ENCODE measurements around the gene OR7A10.

The OR7A10 gene

DNA sequence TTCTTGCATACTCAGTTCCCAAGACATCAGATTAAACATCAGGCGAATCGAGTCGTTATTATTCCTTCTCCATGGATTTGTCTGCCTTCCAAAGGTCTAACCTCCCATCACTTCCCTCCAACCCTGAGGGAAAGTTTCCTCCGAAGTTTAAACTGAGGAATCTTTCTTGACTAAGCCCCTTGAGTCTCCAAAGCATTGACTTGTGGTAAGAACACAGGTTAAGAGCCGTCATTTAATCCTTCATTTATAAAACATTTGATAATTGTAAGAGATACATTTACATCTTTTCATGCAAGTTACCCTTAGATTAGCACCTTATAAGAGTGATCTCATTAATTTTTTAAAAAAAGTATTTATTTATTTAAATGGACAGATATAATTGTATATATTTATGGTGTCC, at the start of gene OR7A10:
OR7A10 (minus strand) TSS at position 101 of the 400 bp plus-strand sequence. CDS start 7,045 bp downstream, outside the sequence.
- DNase-seq (ENCODE audit: low read depth in 1 of 2, low spot score in 1 of 2): no peak

DNA sequence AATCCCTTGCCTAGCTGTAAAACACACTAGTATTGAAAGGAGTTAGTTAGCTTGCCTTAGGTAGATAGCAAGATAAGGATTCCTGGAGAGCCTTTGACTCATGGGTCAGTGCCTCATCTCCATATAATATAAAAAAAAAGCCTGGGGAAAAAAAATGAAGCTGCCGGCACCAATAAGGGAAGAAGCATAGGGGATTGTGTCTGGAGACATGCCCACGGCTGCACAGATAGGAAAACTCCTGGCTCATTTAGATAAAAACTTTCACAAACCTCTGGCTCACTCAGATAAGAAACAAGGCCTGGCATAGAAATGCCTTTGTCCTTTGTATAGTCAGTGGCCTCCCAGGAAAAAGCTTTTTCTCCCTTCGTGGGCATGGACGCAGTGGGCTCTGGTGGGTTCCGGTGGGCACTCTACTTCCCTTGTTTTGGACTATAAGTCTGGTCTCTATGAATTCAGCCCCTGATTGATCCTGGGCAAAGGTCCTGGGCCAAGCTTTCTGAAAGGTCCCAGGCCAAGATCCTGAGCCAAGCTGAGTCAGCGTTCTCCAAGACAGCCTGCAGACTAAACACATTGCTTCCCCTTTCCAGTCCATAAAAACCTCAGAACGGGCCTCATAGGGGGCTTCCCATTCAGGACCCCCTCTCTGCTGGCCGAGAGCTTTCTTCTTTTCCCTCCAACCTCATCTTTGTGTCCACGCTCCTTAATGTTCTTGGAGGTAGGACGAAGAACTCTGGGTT, 42.1 kb upstream of the OR7A10 start:
- DNase-seq (ENCODE audit: low read depth in 1 of 2, low spot score in 1 of 2): no peak

DNA sequence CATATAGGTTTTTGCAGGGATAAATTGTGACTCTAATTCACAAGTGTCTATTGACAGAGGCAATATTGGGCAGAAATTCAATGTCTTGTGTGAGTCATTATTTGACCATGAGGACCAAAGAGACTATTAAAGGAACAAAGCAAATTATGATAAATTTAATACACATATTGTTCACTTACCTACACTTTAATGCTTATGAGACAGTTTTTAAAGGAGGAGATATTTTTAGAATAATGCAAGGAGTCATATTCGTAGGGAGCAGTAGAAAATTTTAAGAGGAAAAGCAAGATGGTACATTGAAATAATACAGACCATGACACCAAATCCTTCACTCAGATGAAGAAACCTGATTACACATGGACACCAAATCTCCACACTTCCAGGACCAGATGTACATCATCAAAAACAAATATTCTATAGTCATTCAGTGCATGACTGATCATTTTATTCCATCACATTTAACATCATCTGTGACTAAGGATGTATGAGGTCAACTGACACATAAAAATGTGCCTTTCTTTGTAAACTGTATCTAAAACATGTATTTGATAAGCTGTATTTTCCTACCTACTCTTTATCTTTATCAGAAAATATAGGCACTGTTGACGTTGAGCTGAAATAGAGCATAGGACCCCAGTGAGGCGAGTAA, 41.4 kb upstream of the OR7A10 start:
- DNase-seq (ENCODE audit: low read depth in 1 of 2, low spot score in 1 of 2): no peak

GRCh38 chr19:14886032-14886431, 37.3 kb upstream of the OR7A10 start, which contains the start of gene OR7A17:
Gene OR7A17, minus strand, starts transcription at chr19:14886132. Its CDS starts 4,777 bp downstream, at chr19:14881355.
- DNase-seq (ENCODE audit: low read depth in 1 of 2, low spot score in 1 of 2): no peak

- no peak for DNase-seq (ENCODE audit: low read depth in 1 of 2, low spot score in 1 of 2)
Measured at GRCh38 chr19:14871619-14872230, 23.0 kb upstream of the OR7A10 start.

GRCh38 chr19:14868497-14868896, 19.8 kb upstream of the OR7A10 start:
- no peak for DNase-seq (ENCODE audit: low read depth in 1 of 2, low spot score in 1 of 2)

GRCh38 chr19:14843578-14843977, 5.1 kb downstream of the OR7A10 start:
- DNase-seq (ENCODE audit: low read depth in 1 of 2, low spot score in 1 of 2): no peak

- no peak for DNase-seq (ENCODE audit: low read depth in 1 of 2, low spot score in 1 of 2)
Measured at GRCh38 chr19:14843169-14843568, 5.6 kb downstream of the OR7A10 start.

DNA sequence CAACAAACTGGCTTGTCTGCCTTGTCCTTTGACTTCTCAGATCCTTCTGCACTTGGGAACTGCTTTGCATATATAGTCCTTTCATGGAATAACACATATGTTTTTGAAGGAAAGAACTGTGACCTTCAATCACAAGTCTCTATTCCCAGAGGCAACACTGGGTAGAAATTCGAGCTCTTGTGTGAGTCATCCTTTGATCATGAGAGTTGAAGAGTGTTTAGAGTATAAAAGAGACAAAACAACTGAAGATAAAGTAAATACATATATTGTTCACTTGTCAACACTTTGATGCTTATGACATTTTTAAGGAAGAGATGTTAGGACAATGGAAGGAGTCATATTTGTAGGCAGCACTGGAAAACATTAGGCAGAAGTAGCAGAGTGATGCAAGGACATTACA, 8.5 kb downstream of the OR7A10 start:
- DNase-seq (ENCODE audit: low read depth in 1 of 2, low spot score in 1 of 2): no peak

DNA sequence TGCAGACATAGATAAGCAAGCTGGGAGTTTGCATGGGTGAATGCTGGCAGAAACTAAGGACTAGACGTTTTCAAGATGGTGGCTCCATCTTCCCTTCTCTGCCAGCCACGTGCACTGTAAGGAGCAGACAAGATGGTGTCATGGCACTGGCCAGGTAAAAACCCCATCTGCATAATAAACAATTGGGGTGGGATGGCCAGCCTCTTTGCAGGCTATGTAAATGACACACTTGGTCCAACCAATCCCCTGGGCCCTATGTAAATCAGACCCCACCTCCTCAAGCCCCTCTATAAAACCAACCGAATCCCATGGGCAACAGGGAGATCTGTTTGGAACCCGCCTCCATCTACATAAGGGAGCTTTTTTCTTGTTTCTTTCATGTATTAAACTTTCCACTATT, 11.3 kb downstream of the OR7A10 start:
- no peak for DNase-seq (ENCODE audit: low read depth in 1 of 2, low spot score in 1 of 2)

DNA sequence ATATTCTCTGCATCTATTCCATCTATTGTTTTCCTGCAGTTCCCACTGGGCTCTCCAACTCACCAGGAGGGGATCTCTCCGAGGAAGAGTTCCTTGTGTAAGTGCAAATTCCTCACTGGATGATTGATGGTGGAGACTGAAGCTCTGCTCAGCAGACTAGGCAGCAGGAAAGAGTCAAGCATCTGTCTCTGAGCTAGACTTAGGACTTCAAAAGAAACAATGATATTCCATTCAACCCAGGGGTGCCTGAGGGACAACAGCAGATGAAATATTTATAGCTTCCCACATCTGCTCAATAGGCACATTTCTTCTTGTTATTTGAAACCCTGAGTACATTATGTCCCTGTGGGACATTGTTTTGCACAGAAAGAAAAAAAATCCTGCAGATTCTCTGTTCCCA, 13.7 kb downstream of the OR7A10 start, which contains the start of the genes OR7A5 and OR7C1:
OR7A5 (minus strand) TSS at position 175 of the 400 bp plus-strand sequence. CDS start 6,944 bp downstream, outside the sequence.
OR7C1 (minus strand) TSS at position 175 of the 400 bp plus-strand sequence. CDS start 35,049 bp downstream, outside the sequence.
- no peak for DNase-seq (ENCODE audit: low read depth in 1 of 2, low spot score in 1 of 2)

- DNase-seq (ENCODE audit: low read depth in 1 of 2, low spot score in 1 of 2): no peak
Measured at GRCh38 chr19:14830702-14831101, 18.0 kb downstream of the OR7A10 start.

GRCh38 chr19:14826006-14826405, 22.7 kb downstream of the OR7A10 start:
- DNase-seq (ENCODE audit: low read depth in 1 of 2, low spot score in 1 of 2): no peak

- no peak for DNase-seq (ENCODE audit: low read depth in 1 of 2, low spot score in 1 of 2)
Measured at GRCh38 chr19:14821937-14822336, 26.8 kb downstream of the OR7A10 start.

- DNase-seq (ENCODE audit: low read depth in 1 of 2, low spot score in 1 of 2): no peak
Measured at GRCh38 chr19:14818588-14818987, 30.1 kb downstream of the OR7A10 start.

DNA sequence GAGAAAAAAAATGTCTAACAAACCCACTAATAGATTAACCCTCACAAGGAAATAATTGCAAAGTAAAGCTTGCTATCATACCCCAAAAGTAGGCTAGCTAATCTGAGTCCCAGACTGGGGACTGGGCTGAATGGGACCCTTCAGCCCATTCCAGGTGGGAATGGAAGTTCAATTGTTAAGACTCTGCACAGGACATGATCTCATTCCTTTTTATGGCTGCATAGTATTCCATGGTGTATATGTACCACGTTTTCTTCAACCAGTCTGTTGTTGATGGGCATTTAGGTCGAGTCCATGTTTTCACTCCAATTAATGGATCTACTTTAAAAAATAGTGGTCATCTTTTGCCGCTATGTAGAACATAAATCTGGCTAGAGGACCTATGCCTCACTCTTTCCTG, 31.7 kb downstream of the OR7A10 start:
- no peak for DNase-seq (ENCODE audit: low read depth in 1 of 2, low spot score in 1 of 2)

GRCh38 chr19:14814982-14815652, 33.6 kb downstream of the OR7A10 start:
- no peak for DNase-seq (ENCODE audit: low read depth in 1 of 2, low spot score in 1 of 2)

DNA sequence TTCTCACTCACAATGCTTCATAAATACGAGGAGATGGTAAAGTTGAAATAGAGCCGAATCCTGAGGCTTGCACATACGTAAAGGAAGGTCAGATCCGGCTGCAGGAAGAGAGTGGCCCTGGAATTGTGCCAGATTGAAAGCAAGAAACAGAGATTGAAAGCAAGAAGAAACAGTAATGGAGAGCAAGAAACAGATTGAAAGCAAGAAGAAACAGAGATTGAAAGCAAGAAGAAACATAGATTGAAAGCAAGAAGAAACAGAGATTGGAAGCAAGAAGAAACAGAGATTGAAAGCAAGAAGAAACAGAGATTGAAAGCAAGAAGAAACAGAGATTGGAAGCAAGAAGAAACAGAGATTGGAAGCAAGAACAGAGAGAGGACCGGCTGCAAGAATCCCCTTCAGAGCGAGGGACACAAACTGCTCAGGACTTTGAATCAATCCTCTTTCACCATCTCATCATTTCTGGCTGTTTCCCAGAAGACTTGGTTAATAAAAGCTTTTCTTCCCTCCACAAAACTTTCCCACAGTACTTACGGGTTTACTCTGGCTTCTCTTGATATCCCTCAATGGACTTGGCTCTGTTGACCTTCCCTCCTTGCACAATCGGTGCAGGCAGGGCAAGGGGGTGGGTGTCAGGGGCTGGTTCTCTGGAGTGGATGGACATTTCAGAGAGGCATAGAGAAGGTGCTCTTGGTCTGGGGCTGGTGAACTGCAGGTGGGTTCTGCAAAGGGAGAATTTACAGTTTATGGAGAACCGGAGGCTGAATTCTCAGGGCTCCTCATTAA, 39.3 kb downstream of the OR7A10 start:
- no peak for DNase-seq (ENCODE audit: low read depth in 1 of 2, low spot score in 1 of 2)

- no peak for DNase-seq (ENCODE audit: low read depth in 1 of 2, low spot score in 1 of 2)
Measured at GRCh38 chr19:14804765-14805164, 44.0 kb downstream of the OR7A10 start.

- no peak for DNase-seq (ENCODE audit: low read depth in 1 of 2, low spot score in 1 of 2)
Measured at GRCh38 chr19:14798760-14799159, 50.0 kb downstream of the OR7A10 start.

DNA sequence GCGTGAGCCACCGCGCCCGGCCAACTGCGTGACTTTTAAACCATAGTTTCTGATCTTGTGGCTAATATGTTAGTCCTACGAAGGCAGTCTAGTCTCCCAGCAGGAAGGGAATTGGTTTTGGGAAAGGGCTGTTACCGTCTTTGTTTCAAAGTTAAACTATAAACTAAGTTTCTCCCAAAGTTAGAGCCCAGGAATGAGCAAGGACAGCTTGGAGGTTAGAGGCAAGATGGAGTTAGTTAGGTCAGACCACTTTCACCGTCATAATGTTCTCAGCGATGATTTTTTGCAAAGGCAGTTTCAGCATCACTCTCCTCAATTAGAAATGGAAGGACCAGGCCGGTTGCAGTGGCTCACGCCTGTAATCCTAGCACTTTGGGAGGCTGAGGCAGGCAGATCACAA, 52.7 kb downstream of the OR7A10 start:
- no peak for DNase-seq (ENCODE audit: low read depth in 1 of 2, low spot score in 1 of 2)
